Measurements from ENCODE around the gene RUBCNL. TPM values are rescaled to one million over a fixed set of nuclear protein-coding genes. Genes with fewer than 3 reads are reported as not detected.

The RUBCNL gene
- total RNA-seq, 1 experiment from 2014 or later, result 1.9 TPM

- TF ChIP-seq PRDM15 (CRISPR knock-in tag; IDR thresholded peaks at IDR 0.05) (no peak), ZBTB21 (CRISPR knock-in tag; IDR thresholded peaks at IDR 0.05; ENCODE audit: borderline replicate concordance) (no peak), NFATC4 (CRISPR knock-in tag; IDR thresholded peaks at IDR 0.05) (no peak), NFYB (CRISPR knock-in tag; conservative IDR thresholded peaks at IDR 0.05; ENCODE audit: low read depth) (no peak), TP53 (CRISPR knock-in tag; IDR thresholded peaks at IDR 0.05) (no peak), HMGA2 (CRISPR knock-in tag; IDR thresholded peaks at IDR 0.05) (no peak), EMX1 (CRISPR knock-in tag; IDR thresholded peaks at IDR 0.05) (no peak)
- TF ChIP-seq, protein P1, sequence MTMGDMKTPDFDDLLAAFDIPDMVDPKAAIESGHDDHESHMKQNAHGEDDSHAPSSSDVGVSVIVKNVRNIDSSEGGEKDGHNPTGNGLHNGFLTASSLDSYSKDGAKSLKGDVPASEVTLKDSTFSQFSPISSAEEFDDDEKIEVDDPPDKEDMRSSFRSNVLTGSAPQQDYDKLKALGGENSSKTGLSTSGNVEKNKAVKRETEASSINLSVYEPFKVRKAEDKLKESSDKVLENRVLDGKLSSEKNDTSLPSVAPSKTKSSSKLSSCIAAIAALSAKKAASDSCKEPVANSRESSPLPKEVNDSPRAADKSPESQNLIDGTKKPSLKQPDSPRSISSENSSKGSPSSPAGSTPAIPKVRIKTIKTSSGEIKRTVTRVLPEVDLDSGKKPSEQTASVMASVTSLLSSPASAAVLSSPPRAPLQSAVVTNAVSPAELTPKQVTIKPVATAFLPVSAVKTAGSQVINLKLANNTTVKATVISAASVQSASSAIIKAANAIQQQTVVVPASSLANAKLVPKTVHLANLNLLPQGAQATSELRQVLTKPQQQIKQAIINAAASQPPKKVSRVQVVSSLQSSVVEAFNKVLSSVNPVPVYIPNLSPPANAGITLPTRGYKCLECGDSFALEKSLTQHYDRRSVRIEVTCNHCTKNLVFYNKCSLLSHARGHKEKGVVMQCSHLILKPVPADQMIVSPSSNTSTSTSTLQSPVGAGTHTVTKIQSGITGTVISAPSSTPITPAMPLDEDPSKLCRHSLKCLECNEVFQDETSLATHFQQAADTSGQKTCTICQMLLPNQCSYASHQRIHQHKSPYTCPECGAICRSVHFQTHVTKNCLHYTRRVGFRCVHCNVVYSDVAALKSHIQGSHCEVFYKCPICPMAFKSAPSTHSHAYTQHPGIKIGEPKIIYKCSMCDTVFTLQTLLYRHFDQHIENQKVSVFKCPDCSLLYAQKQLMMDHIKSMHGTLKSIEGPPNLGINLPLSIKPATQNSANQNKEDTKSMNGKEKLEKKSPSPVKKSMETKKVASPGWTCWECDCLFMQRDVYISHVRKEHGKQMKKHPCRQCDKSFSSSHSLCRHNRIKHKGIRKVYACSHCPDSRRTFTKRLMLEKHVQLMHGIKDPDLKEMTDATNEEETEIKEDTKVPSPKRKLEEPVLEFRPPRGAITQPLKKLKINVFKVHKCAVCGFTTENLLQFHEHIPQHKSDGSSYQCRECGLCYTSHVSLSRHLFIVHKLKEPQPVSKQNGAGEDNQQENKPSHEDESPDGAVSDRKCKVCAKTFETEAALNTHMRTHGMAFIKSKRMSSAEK (CRISPR knock-in tag; IDR thresholded peaks at IDR 0.05; ENCODE audit: borderline replicate concordance), result no peak
- TF ChIP-seq, protein P2, sequence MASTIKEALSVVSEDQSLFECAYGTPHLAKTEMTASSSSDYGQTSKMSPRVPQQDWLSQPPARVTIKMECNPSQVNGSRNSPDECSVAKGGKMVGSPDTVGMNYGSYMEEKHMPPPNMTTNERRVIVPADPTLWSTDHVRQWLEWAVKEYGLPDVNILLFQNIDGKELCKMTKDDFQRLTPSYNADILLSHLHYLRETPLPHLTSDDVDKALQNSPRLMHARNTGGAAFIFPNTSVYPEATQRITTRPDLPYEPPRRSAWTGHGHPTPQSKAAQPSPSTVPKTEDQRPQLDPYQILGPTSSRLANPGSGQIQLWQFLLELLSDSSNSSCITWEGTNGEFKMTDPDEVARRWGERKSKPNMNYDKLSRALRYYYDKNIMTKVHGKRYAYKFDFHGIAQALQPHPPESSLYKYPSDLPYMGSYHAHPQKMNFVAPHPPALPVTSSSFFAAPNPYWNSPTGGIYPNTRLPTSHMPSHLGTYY (CRISPR knock-in tag; IDR thresholded peaks at IDR 0.05), result no peak
- TF ChIP-seq, protein P3, sequence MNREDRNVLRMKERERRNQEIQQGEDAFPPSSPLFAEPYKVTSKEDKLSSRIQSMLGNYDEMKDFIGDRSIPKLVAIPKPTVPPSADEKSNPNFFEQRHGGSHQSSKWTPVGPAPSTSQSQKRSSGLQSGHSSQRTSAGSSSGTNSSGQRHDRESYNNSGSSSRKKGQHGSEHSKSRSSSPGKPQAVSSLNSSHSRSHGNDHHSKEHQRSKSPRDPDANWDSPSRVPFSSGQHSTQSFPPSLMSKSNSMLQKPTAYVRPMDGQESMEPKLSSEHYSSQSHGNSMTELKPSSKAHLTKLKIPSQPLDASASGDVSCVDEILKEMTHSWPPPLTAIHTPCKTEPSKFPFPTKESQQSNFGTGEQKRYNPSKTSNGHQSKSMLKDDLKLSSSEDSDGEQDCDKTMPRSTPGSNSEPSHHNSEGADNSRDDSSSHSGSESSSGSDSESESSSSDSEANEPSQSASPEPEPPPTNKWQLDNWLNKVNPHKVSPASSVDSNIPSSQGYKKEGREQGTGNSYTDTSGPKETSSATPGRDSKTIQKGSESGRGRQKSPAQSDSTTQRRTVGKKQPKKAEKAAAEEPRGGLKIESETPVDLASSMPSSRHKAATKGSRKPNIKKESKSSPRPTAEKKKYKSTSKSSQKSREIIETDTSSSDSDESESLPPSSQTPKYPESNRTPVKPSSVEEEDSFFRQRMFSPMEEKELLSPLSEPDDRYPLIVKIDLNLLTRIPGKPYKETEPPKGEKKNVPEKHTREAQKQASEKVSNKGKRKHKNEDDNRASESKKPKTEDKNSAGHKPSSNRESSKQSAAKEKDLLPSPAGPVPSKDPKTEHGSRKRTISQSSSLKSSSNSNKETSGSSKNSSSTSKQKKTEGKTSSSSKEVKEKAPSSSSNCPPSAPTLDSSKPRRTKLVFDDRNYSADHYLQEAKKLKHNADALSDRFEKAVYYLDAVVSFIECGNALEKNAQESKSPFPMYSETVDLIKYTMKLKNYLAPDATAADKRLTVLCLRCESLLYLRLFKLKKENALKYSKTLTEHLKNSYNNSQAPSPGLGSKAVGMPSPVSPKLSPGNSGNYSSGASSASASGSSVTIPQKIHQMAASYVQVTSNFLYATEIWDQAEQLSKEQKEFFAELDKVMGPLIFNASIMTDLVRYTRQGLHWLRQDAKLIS (CRISPR knock-in tag; IDR thresholded peaks at IDR 0.05; ENCODE audit: borderline replicate concordance), result no peak
These were observed 57.4 kb downstream of the RUBCNL start (continued) for GRCh38 chr13:46329624-46330023.

GRCh38 chr13:46327246-46327645, 59.8 kb downstream of the RUBCNL start:
- H3K9me3 Mint-ChIP-seq, result no peaks in the 10 kb centered on the region
- ChIA-PET POLR2A (no interaction called here), CTCF (no interaction called here)
- H3K4me3 Mint-ChIP-seq, result no peak overlapping the region
- no peaks in the 10 kb centered on the region for H3K36me3 Mint-ChIP-seq
- no peaks in the 10 kb centered on the region for H3K4me1 Mint-ChIP-seq
- 0 out of 2 replicates have a peak, but pooled peaks cover under 1% of the 10 kb centered on the region for H3K27me3 Mint-ChIP-seq (ENCODE audit: low read depth)
- DNase-seq (ENCODE audit: low spot score) (no peak), ATAC-seq (no peak)
- H3K27ac Mint-ChIP-seq, result no peak overlapping the region
- TF ChIP-seq ZNF317 (CRISPR knock-in tag; IDR thresholded peaks at IDR 0.05; ENCODE audit: borderline replicate concordance, low read depth), result no peak
- no peak for TF ChIP-seq SOX15 (CRISPR knock-in tag; IDR thresholded peaks at IDR 0.05)
- TF ChIP-seq E2F5 (CRISPR knock-in tag; IDR thresholded peaks at IDR 0.05), result no peak
- TF ChIP-seq, protein P4, sequence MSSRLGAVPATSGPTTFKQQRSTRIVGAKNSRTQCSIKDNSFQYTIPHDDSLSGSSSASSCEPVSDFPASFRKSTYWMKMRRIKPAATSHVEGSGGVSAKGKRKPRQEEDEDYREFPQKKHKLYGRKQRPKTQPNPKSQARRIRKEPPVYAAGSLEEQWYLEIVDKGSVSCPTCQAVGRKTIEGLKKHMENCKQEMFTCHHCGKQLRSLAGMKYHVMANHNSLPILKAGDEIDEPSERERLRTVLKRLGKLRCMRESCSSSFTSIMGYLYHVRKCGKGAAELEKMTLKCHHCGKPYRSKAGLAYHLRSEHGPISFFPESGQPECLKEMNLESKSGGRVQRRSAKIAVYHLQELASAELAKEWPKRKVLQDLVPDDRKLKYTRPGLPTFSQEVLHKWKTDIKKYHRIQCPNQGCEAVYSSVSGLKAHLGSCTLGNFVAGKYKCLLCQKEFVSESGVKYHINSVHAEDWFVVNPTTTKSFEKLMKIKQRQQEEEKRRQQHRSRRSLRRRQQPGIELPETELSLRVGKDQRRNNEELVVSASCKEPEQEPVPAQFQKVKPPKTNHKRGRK (CRISPR knock-in tag; IDR thresholded peaks at IDR 0.05; ENCODE audit: borderline replicate concordance), result no peak
- no peak for TF ChIP-seq ZNF425 (CRISPR knock-in tag; conservative IDR thresholded peaks at IDR 0.05)
- TF ChIP-seq, protein P5, sequence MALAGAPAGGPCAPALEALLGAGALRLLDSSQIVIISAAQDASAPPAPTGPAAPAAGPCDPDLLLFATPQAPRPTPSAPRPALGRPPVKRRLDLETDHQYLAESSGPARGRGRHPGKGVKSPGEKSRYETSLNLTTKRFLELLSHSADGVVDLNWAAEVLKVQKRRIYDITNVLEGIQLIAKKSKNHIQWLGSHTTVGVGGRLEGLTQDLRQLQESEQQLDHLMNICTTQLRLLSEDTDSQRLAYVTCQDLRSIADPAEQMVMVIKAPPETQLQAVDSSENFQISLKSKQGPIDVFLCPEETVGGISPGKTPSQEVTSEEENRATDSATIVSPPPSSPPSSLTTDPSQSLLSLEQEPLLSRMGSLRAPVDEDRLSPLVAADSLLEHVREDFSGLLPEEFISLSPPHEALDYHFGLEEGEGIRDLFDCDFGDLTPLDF (CRISPR knock-in tag; IDR thresholded peaks at IDR 0.05), result no peak

All from WTC11 (cell line).